Endodermal cell (in vitro differentiated cells): ENCODE data around the gene USP6NL. TPM values are rescaled to one million over a fixed set of nuclear protein-coding genes. Genes with fewer than 3 reads are reported as not detected.
A peak's percentile ranks its signal among the peaks of the same experiment; 100 is the strongest.

Experiments
- DNase-seq: peaks from one replicate; pipeline ENCODE4 v3.0.0-alpha.2; 2017
- H3K27ac ChIP-seq: 2 replicates; pipeline ENCODE4 v1.5.1; 2013; ENCODE audit warnings: mild to moderate bottlenecking, low read depth, low read length, moderate library complexity
- H3K27me3 ChIP-seq: 2 replicates; pipeline ENCODE4 v1.6.1; 2013; ENCODE audit warnings: mild to moderate bottlenecking, low read length, moderate library complexity; ENCODE audit not compliant: insufficient read depth, control insufficient read depth, poor library complexity, severe bottlenecking
- H3K36me3 ChIP-seq: 2 replicates; pipeline ENCODE4 v1.7.0; 2013; ENCODE audit warnings: mild to moderate bottlenecking, low read length, moderate library complexity; ENCODE audit not compliant: control insufficient read depth, insufficient read depth
- H3K4me1 ChIP-seq: one replicate; pipeline ENCODE4 v1.7.0; 2013; ENCODE audit warnings: low read length; ENCODE audit not compliant: control insufficient read depth, insufficient read depth
- H3K4me3 ChIP-seq: 2 replicates; pipeline ENCODE4 v1.5.1; 2013; ENCODE audit warnings: mild to moderate bottlenecking, low read length, moderate library complexity
- H3K9ac ChIP-seq: 2 replicates; pipeline ENCODE4 v1.6.1; 2013; ENCODE audit warnings: mild to moderate bottlenecking, low read length, moderate library complexity; ENCODE audit not compliant: poor library complexity, severe bottlenecking; ENCODE audit errors: extremely low read depth
- H3K9me3 ChIP-seq: 2 replicates; pipeline ENCODE4 v1.6.1; 2013; ENCODE audit warnings: mild to moderate bottlenecking, low read length, moderate library complexity; ENCODE audit not compliant: control insufficient read depth
- H3K27ac Mint-ChIP-seq: 2 replicates; pipeline ENCODE4 v1.8.0; 2020; ENCODE audit warnings: mixed read lengths
- H3K27me3 Mint-ChIP-seq: 2 replicates; pipeline ENCODE4 v1.8.0; 2021; ENCODE audit warnings: mild to moderate bottlenecking, mixed read lengths; ENCODE audit not compliant: insufficient read depth
- H3K36me3 Mint-ChIP-seq: 2 replicates; pipeline ENCODE4 v1.8.0; 2020; ENCODE audit warnings: low read depth, mixed read lengths
- H3K4me1 Mint-ChIP-seq: 2 replicates; pipeline ENCODE4 v1.8.0; 2020; ENCODE audit warnings: mixed read lengths
- H3K4me3 Mint-ChIP-seq: 2 replicates; pipeline ENCODE4 v1.8.0; 2020; ENCODE audit warnings: mild to moderate bottlenecking, moderate library complexity, mixed read lengths
- H3K9me3 Mint-ChIP-seq: 2 replicates; pipeline ENCODE4 v1.8.0; 2020; ENCODE audit warnings: mild to moderate bottlenecking, mixed read lengths
- WGBS, 2 experiments: methylation state at CpG; one replicate each; pipeline versions ENCODE4 v1.1.5 to v1.1.7; 2013; ENCODE audit warnings: missing lambda C conversion rate in 2 of 2, mixed read lengths in 1 of 2; ENCODE audit not compliant: insufficient coverage in 1 of 2, insufficient read length in 1 of 2; 5-methylcytosine and 5-hydroxymethylcytosine counted together
- total RNA-seq, 2 donors: library from RNA; stranded (reverse); fragmentation: NEBNext Ultra II Directional in 1 of 2; extraction: Animal tissue kit (Norgen Biotek cat#: 25700) in 1 of 2; gene quantifications; 2 replicates in 1 of 2; 3 replicates in 1 of 2; pipeline ENCODE4 v1.2.1, GENCODE V29; 2021
- TF ChIP-seq, protein P1 (sequence below): fragments of 200-600 bp; sonication (generic); conservative IDR thresholded peaks from 2 replicates; pipeline ENCODE4 v1.5.0; 2021; ENCODE audit warnings: antibody characterized with exemption, mild to moderate bottlenecking

The USP6NL gene
- total RNA-seq, 2 donors from 2014 or later: 20.6 to 22.9 TPM

DNA sequence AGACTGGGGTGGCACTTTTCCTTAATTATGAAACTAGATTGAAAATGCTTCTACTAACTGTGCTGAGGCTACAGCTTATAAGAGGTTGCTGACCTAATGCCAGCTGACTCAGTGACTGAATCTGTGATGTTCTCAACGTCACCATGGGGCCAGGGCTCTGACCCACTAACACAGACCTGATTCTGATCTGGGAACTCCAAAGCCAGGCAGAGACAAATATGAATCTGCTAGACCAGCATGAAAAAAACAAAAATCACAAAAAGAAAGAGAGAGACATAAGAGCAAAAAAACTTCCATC, 16.1 kb downstream of the USP6NL start:
- Mint-ChIP-seq H3K4me3 (no peak overlapping the region), H3K36me3 (peaks cover 15% of the 10 kb centered on the region), H3K27me3 (no peaks in the 10 kb centered on the region), H3K4me1 (peaks cover 24% of the 10 kb centered on the region), H3K27ac (peak overlapping the region; percentile 2), H3K9me3 (no peaks in the 10 kb centered on the region)
- Histone ChIP-seq H3K27me3 (no peaks in the 10 kb centered on the region), H3K9me3 (no peaks in the 10 kb centered on the region), H3K4me1 (peaks cover 12% of the 10 kb centered on the region), H3K36me3 (peaks cover 6% of the 10 kb centered on the region), H3K4me3 (no peak overlapping the region), H3K9ac (no peak overlapping the region), H3K27ac (no peak overlapping the region)
- no peak for DNase-seq
- TF ChIP-seq, protein P1, sequence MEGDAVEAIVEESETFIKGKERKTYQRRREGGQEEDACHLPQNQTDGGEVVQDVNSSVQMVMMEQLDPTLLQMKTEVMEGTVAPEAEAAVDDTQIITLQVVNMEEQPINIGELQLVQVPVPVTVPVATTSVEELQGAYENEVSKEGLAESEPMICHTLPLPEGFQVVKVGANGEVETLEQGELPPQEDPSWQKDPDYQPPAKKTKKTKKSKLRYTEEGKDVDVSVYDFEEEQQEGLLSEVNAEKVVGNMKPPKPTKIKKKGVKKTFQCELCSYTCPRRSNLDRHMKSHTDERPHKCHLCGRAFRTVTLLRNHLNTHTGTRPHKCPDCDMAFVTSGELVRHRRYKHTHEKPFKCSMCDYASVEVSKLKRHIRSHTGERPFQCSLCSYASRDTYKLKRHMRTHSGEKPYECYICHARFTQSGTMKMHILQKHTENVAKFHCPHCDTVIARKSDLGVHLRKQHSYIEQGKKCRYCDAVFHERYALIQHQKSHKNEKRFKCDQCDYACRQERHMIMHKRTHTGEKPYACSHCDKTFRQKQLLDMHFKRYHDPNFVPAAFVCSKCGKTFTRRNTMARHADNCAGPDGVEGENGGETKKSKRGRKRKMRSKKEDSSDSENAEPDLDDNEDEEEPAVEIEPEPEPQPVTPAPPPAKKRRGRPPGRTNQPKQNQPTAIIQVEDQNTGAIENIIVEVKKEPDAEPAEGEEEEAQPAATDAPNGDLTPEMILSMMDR: no peak
- 67 to 84% methylated on average over 1 of the region's 1 CpG for WGBS, 2 experiments

DNA sequence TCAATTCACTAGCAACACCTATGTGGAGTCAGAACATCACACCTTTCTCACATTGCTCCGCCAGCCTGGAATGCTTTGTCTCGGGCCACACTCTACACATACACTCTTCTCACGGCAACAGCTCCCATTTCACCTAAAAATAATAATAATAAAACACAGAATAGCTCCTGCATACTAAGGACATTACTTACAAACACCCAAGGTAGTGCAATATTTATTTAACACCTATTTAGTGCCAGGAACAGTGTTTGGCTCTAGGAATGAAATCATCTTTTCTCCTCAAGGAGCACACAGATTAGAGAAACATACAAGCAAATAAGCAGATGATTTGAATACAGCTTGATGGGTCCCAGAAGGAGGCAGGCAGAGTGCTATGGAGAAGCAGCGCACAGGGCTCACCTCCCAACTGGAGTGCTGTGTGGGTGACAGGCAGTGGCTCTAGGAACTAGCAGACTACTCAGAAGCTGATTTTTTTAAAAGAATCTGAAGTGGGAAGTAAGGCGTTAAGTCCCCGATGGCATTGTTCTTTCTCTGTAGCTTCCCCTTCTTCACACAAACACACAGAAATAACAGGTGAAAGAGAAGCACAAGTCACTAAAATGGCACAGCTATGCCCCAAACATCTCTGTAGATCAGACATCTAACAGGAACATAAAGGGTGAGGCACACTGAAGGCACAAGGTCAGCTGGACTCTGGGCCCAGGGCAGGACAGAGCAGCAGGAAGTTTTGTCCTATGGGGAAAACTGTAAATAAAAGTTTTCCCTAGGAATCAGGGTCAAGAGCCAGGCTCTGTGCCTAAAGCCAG, 16.7 kb downstream of the USP6NL start:
- Histone ChIP-seq H3K9ac (no peak overlapping the region), H3K9me3 (no peaks in the 10 kb centered on the region), H3K36me3 (peaks cover 6% of the 10 kb centered on the region), H3K27me3 (no peaks in the 10 kb centered on the region), H3K4me1 (peaks cover 12% of the 10 kb centered on the region), H3K27ac (no peak overlapping the region), H3K4me3 (no peak overlapping the region)
- Mint-ChIP-seq H3K4me3 (no peak overlapping the region), H3K27ac (peak overlapping the region; percentile 1), H3K4me1 (peaks cover 24% of the 10 kb centered on the region), H3K9me3 (no peaks in the 10 kb centered on the region), H3K36me3 (peaks cover 12% of the 10 kb centered on the region), H3K27me3 (no peaks in the 10 kb centered on the region)
- no peak for DNase-seq
- TF ChIP-seq, protein P1: no peak
- WGBS, 2 experiments: 90 to 94% methylated on average over 3 to 6 of the region's 6 CpGs

DNA sequence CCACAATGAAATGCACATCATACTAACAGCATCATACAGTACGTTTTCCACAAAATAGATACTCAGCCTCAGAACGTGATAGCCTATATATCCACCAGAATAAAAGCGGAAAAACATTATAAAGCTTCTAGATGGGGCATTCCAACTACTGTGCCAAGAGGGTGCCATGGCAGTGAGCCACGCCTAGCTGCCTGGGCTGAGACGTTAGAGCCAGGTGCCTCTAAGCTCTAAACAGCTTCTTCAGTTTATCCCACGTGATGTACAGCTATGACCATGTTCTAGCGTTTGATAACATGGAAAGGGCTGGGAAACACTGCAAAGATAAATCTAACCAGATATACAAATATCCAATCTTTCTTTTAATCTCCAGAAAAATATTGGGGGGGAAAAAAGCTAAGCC, 17.8 kb downstream of the USP6NL start:
- Histone ChIP-seq H3K4me3 (no peak overlapping the region), H3K9ac (no peak overlapping the region), H3K27me3 (no peaks in the 10 kb centered on the region), H3K36me3 (peaks cover 6% of the 10 kb centered on the region), H3K4me1 (peaks cover 12% of the 10 kb centered on the region), H3K9me3 (no peaks in the 10 kb centered on the region), H3K27ac (no peak overlapping the region)
- no peak overlapping the region for H3K4me3 Mint-ChIP-seq
- no peaks in the 10 kb centered on the region for H3K27me3 Mint-ChIP-seq
- H3K9me3 Mint-ChIP-seq: no peaks in the 10 kb centered on the region
- WGBS, 2 experiments: 93 to 100% methylated on average over 4 to 7 of the region's 7 CpGs
- TF ChIP-seq, protein P1: no peak
- H3K4me1 Mint-ChIP-seq: peaks cover 24% of the 10 kb centered on the region
- H3K27ac Mint-ChIP-seq: no peak overlapping the region
- H3K36me3 Mint-ChIP-seq: peaks cover 12% of the 10 kb centered on the region
- no peak for DNase-seq
